Vagina (tissue), 2 donors: Measurements from ENCODE around the gene DYNLT1. TPM values are rescaled to one million over a fixed set of nuclear protein-coding genes. Genes with fewer than 3 reads are reported as not detected.

ENCODE experiments used
- DNase-seq, 2 donors: peaks; one replicate each; pipeline ENCODE4 v3.0.0-alpha.2; 2017; ENCODE audit errors: extremely low spot score in 2 of 2
- H3K27ac ChIP-seq: fragments of 200-600 bp; sonication (generic); one replicate; pipeline ENCODE4 v1.5.1; 2019
- H3K27me3 ChIP-seq: fragments of 200-600 bp; sonication (generic); one replicate; pipeline ENCODE4 v1.5.1; 2019
- H3K36me3 ChIP-seq, 2 donors: fragments of 200-600 bp; sonication (generic); one replicate each; pipeline ENCODE4 v1.5.1; 2017 to 2019
- H3K4me1 ChIP-seq: fragments of 200-600 bp; sonication (generic); one replicate; pipeline ENCODE4 v1.5.1; 2019
- H3K4me3 ChIP-seq, 2 donors: fragments of 200-600 bp; sonication (generic); 1 replicate in 1 of 2; 2 replicates in 1 of 2; pipeline ENCODE4 v1.5.1; 2016 to 2019
- H3K9me3 ChIP-seq: fragments of 200-600 bp; sonication (generic); one replicate; pipeline ENCODE4 v1.5.1; 2019
- POLR2A ChIP-seq, 2 donors: fragments of 450-650 bp; IDR thresholded peaks; one replicate each; pipeline ENCODE4 v1.6.1; 2017; ENCODE audit warnings: antibody characterized with exemption in 2 of 2, mild to moderate bottlenecking in 2 of 2, moderate library complexity in 2 of 2
- POLR2AphosphoS5 ChIP-seq, 2 donors: sonication (generic); formaldehyde crosslinking; IDR thresholded peaks; one replicate each; pipeline ENCODE4 v1.9.0; 2017; ENCODE audit warnings: antibody characterized with exemption in 2 of 2, mild to moderate bottlenecking in 2 of 2, low read depth in 1 of 2; ENCODE audit not compliant: insufficient read depth in 1 of 2
- intact Hi-C: fragments of 100-400 bp; cut with DNase I; formaldehyde crosslinking; loops from one replicate; pipeline ENCODE4 v1.15.1; 2023
- total RNA-seq: library from RNA; depleted of rRNA; stranded (reverse); fragments of >200 nt; gene quantifications from one replicate; pipeline ENCODE4 v1.2.3, GENCODE V29; 2016
- TF ChIP-seq, protein P1 (sequence below), 3 experiments: fragments of 450-650 bp in 2 of 3; fragments of 200-600 bp in 1 of 3; sonication (generic) in 1 of 3; IDR thresholded peaks; one replicate each; pipeline ENCODE4 v1.5.1; 2017 to 2019; ENCODE audit warnings: antibody characterized with exemption in 3 of 3, mild to moderate bottlenecking in 2 of 3, moderate library complexity in 2 of 3

The DYNLT1 gene
- total RNA-seq, 1 donor from 2014 or later: 65.8 TPM

GRCh38 chr6:158646023-158646910 is 1.7 kb upstream of the DYNLT1 start:
- Histone ChIP-seq H3K9me3 (no peaks in the 10 kb centered on the region), H3K4me3 (no peak overlapping the region), H3K27me3 (no peaks in the 10 kb centered on the region), H3K36me3 (no peaks in the 10 kb centered on the region), H3K27ac (no peak overlapping the region), H3K4me1 (peaks cover 32% of the 10 kb centered on the region)
- intact Hi-C loops: no loop called here
- DNase-seq: peak in 1 of 2 donors; percentile 83
- no peak for TF ChIP-seq POLR2AphosphoS5 (IDR thresholded peaks at IDR 0.05; ENCODE audit: insufficient read depth in 1 of 2, low read depth in 1 of 2)
- no peak for TF ChIP-seq POLR2A (IDR thresholded peaks at IDR 0.05)
- TF ChIP-seq, protein P1, sequence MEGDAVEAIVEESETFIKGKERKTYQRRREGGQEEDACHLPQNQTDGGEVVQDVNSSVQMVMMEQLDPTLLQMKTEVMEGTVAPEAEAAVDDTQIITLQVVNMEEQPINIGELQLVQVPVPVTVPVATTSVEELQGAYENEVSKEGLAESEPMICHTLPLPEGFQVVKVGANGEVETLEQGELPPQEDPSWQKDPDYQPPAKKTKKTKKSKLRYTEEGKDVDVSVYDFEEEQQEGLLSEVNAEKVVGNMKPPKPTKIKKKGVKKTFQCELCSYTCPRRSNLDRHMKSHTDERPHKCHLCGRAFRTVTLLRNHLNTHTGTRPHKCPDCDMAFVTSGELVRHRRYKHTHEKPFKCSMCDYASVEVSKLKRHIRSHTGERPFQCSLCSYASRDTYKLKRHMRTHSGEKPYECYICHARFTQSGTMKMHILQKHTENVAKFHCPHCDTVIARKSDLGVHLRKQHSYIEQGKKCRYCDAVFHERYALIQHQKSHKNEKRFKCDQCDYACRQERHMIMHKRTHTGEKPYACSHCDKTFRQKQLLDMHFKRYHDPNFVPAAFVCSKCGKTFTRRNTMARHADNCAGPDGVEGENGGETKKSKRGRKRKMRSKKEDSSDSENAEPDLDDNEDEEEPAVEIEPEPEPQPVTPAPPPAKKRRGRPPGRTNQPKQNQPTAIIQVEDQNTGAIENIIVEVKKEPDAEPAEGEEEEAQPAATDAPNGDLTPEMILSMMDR (IDR thresholded peaks at IDR 0.05): no peak

GRCh38 chr6:158645064-158646022 is 800 bp upstream of the DYNLT1 start:
- Histone ChIP-seq H3K27ac (peak overlapping the region; percentile 93), H3K36me3 (peaks cover 0 to 7% of the 10 kb centered on the region in 2 donors), H3K4me1 (peaks cover 41% of the 10 kb centered on the region), H3K9me3 (no peaks in the 10 kb centered on the region), H3K4me3 (peak overlapping the region; percentile 64 to 79), H3K27me3 (no peaks in the 10 kb centered on the region)
- intact Hi-C loops: no loop called here
- TF ChIP-seq POLR2AphosphoS5 (IDR thresholded peaks at IDR 0.05; ENCODE audit: insufficient read depth in 1 of 2, low read depth in 1 of 2) (no peak), POLR2A (IDR thresholded peaks at IDR 0.05) (no peak)
- TF ChIP-seq, protein P1 (IDR thresholded peaks at IDR 0.05): no peak
- DNase-seq: peak in 1 of 2 donors; percentile 85

DNA sequence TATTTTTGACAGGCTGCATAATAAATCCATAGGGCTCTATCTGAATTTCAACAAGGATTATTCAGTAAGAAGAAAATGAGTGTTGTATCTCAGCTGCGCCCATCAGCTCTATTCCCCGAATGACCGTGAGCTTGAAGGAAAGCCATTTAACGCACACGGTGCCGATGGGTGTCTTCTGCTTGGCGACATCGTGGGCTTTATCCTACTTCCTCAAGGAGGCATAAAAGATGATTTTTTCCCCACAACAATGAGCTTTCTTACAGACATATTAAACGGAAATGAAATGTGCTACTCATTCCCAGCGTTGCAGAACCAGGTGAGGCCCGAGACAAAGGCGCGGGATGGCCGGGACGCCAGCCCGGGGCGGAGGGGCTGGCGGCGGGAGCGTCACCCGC is 710 bp downstream of the DYNLT1 start:
- peak overlapping the region; percentile 64 to 79 for H3K4me3 ChIP-seq
- H3K27ac ChIP-seq: peak overlapping the region; percentile 93
- DNase-seq: peak in 1 of 2 donors; percentile 78
- TF ChIP-seq, protein P1 (IDR thresholded peaks at IDR 0.05): no peak
- TF ChIP-seq POLR2AphosphoS5 (IDR thresholded peaks at IDR 0.05; ENCODE audit: insufficient read depth in 1 of 2, low read depth in 1 of 2) (no peak), POLR2A (IDR thresholded peaks at IDR 0.05) (no peak)
- peaks cover 0 to 8% of the 10 kb centered on the region in 2 donors for H3K36me3 ChIP-seq
- peaks cover 52% of the 10 kb centered on the region for H3K4me1 ChIP-seq
- H3K9me3 ChIP-seq: no peaks in the 10 kb centered on the region
- no peaks in the 10 kb centered on the region for H3K27me3 ChIP-seq
- intact Hi-C loops: no loop called here

GRCh38 chr6:158642097-158642601 is 2.4 kb downstream of the DYNLT1 start:
- Histone ChIP-seq H3K27me3 (no peaks in the 10 kb centered on the region), H3K4me3 (no peak overlapping the region), H3K9me3 (no peaks in the 10 kb centered on the region), H3K36me3 (peaks cover 0 to 10% of the 10 kb centered on the region in 2 donors), H3K4me1 (peaks cover 52% of the 10 kb centered on the region), H3K27ac (peak overlapping the region; percentile 93)
- intact Hi-C loops: no loop called here
- peak in 1 of 2 donors; percentile 83 for DNase-seq
- TF ChIP-seq POLR2AphosphoS5 (IDR thresholded peaks at IDR 0.05; ENCODE audit: insufficient read depth in 1 of 2, low read depth in 1 of 2): peak in 1 of 2 donors; percentile 33
- TF ChIP-seq POLR2A (IDR thresholded peaks at IDR 0.05): no peak

- H3K27ac ChIP-seq: no peak overlapping the region
- H3K4me3 ChIP-seq: no peak overlapping the region
- H3K36me3 ChIP-seq: peaks cover 0 to 24% of the 10 kb centered on the region in 2 donors
- H3K9me3 ChIP-seq: no peaks in the 10 kb centered on the region
- TF ChIP-seq, protein P1 (IDR thresholded peaks at IDR 0.05): no peak
- no peak for TF ChIP-seq POLR2AphosphoS5 (IDR thresholded peaks at IDR 0.05; ENCODE audit: insufficient read depth in 1 of 2, low read depth in 1 of 2)
- no peak for TF ChIP-seq POLR2A (IDR thresholded peaks at IDR 0.05)
- intact Hi-C loops: no loop called here
- H3K4me1 ChIP-seq: peaks cover 51% of the 10 kb centered on the region
- DNase-seq: peak in 1 of 2 donors; percentile 62
- no peaks in the 10 kb centered on the region for H3K27me3 ChIP-seq
Observed at GRCh38 chr6:158640519-158640918, 4.0 kb downstream of the DYNLT1 start.
